Measurements from ENCODE around the gene TNFAIP6. TPM values are rescaled to one million over a fixed set of nuclear protein-coding genes. Genes with fewer than 3 reads are reported as not detected.
"Not testable (repeated sequence)": the region's sequence is repeated elsewhere in the genome, so short reads cannot be mapped to it uniquely, and the experiment has no call there.

The TNFAIP6 gene
- total RNA-seq, result 1 to 10 TPM in 2 of 4 donors, under 1 TPM in 1, not detected in 1; 0.88 to 2.4 (median 1.9) TPM

GRCh38 chr2:151357359-151357758 lies at the start of gene TNFAIP6:
TSS of gene TNFAIP6 (plus strand) at chr2:151357592. CDS start at chr2:151357667, 75 bp downstream.
- peak within 1 kb of the TSS in 1 of 4 donors; percentile 3 for H3K4me3 ChIP-seq
- H3K27ac ChIP-seq, result peak within 1 kb of the TSS in 1 of 4 donors; percentile 55
- no peaks in the 10 kb centered on the region for H3K4me1 ChIP-seq
- in situ Hi-C loops (cut with MboI; ENCODE audit: low sequenced_read_pairs in 4 of 4) (no loop called here), intact Hi-C loops (cut with DNase I; ENCODE audit: low total_unique reads) (no loop called here)
- TF ChIP-seq POLR2A (IDR thresholded peaks at IDR 0.05), result peak; percentile 52 to 72
- TF ChIP-seq CTCF (IDR thresholded peaks at IDR 0.05 in 4 of 5, conservative IDR thresholded peaks at IDR 0.05 in 1 of 5), result no peak
- no peaks in the 10 kb centered on the region for H3K9me3 ChIP-seq
- no peaks in the 10 kb centered on the region for H3K27me3 ChIP-seq
- DNase-seq (peak; percentile 7 to 18), ATAC-seq (peak; percentile 83 to 85)
- no peaks in the 10 kb centered on the region for H3K36me3 ChIP-seq

- H3K36me3 ChIP-seq; DNase-seq; H3K27ac ChIP-seq; H3K9me3 ChIP-seq; H3K4me3 ChIP-seq; intact Hi-C loops (cut with DNase I; ENCODE audit: low total_unique reads); H3K4me1 ChIP-seq; H3K27me3 ChIP-seq; ATAC-seq; in situ Hi-C loops (cut with MboI; ENCODE audit: low sequenced_read_pairs in 4 of 4): not testable (repeated sequence)
These were observed 47.1 kb upstream of the TNFAIP6 start for GRCh38 chr2:151310313-151310712.

- ATAC-seq; H3K27me3 ChIP-seq; H3K27ac ChIP-seq; H3K4me3 ChIP-seq; in situ Hi-C loops (cut with MboI; ENCODE audit: low sequenced_read_pairs in 4 of 4); H3K9me3 ChIP-seq; H3K36me3 ChIP-seq; H3K4me1 ChIP-seq; intact Hi-C loops (cut with DNase I; ENCODE audit: low total_unique reads): not testable (repeated sequence)
- DNase-seq, result peak in 1 of 2 donors; percentile 39
These were observed 45.0 kb upstream of the TNFAIP6 start for GRCh38 chr2:151312440-151312839.

- Histone ChIP-seq H3K4me3 (peak overlapping the region in 1 of 4 donors; percentile 6), H3K4me1 (peaks cover 6 to 8% of the 10 kb centered on the region in 2 donors), H3K36me3 (no peaks in the 10 kb centered on the region), H3K9me3 (no peaks in the 10 kb centered on the region), H3K27ac (peak overlapping the region in 2 of 4 donors; percentile 17 to 50), H3K27me3 (no peaks in the 10 kb centered on the region)
- peak in 1 of 2 donors; percentile 12 for DNase-seq
- in situ Hi-C loops (cut with MboI; ENCODE audit: low sequenced_read_pairs in 4 of 4) (no loop called here), intact Hi-C loops (cut with DNase I; ENCODE audit: low total_unique reads) (no loop called here)
- peak in 1 of 2 donors; percentile 53 for ATAC-seq
- no peak for TF ChIP-seq POLR2A (IDR thresholded peaks at IDR 0.05)
- TF ChIP-seq CTCF (IDR thresholded peaks at IDR 0.05 in 4 of 5, conservative IDR thresholded peaks at IDR 0.05 in 1 of 5), result no peak
These were observed 42.0 kb upstream of the TNFAIP6 start for GRCh38 chr2:151315381-151315903.

- Histone ChIP-seq H3K27ac (no peak overlapping the region), H3K4me3 (no peak overlapping the region), H3K36me3 (no peaks in the 10 kb centered on the region), H3K27me3 (no peaks in the 10 kb centered on the region), H3K4me1 (no peaks in the 10 kb centered on the region), H3K9me3 (no peaks in the 10 kb centered on the region)
- in situ Hi-C loops (cut with MboI; ENCODE audit: low sequenced_read_pairs in 4 of 4) (no loop called here), intact Hi-C loops (cut with DNase I; ENCODE audit: low total_unique reads) (no loop called here)
- no peak for TF ChIP-seq CTCF (IDR thresholded peaks at IDR 0.05 in 4 of 5, conservative IDR thresholded peaks at IDR 0.05 in 1 of 5)
- TF ChIP-seq POLR2A (IDR thresholded peaks at IDR 0.05), result no peak
- DNase-seq (no peak), ATAC-seq (no peak)
These were observed 31.8 kb upstream of the TNFAIP6 start for GRCh38 chr2:151325581-151326095.
